ENCODE data around the gene ARPC1A. TPM values are rescaled to one million over a fixed set of nuclear protein-coding genes. Genes with fewer than 3 reads are reported as not detected.

ARPC1A gene
- total RNA-seq, 1 experiment from 2014 or later: 183 TPM

DNA sequence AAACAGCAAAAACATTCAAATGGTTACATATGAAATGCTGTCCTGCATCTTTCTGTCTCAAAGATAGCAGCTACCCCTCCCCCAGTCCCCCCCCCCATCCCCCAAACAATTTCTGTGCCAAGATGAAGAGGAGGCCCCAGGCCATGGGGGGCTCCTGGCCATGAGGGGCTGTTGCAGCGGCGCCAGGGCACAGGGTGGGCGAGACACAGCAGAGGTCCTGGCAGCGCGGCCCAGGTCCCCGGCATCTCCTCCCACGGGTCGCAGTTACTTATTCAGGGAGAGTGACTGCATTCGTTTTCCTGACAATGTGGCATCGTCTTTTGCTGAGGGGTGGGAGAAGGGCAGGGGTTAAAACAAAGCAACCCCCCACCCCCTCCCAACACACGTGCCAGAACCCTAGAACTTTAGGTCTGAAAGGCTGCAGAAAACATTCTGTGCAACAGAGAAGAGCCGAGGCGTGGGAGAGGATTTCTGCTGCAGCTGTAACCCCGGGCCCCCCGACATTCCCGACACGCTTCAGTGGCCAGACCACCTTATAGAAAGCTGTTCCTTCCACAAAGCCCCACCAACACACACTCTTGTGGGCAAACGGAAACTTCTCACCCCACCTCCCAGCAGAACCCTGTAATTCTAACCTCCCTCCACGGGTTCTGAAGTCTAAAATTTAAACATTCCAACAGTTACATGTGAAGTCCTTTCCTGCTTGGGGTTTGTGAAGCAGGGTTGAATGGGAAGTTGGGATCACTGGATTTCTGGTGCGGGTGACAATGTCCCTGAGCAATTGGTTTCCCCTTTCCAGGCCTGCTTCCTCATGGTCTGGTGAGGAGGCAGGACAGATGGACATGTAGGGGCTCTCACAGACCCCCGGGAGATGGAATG is 71.0 kb downstream of the ARPC1A start:
- Histone ChIP-seq H3K4me3 (ENCODE audit: low read length) (no peak overlapping the region), H3K27me3 (ENCODE audit: low read length) (no peaks in the 10 kb centered on the region), H3K9me2 (replicated peaks; ENCODE audit: low read length) (no peaks in the 10 kb centered on the region), H3K27ac (ENCODE audit: low read length) (no peak overlapping the region), H3F3A (ENCODE audit: low read length, unreplicated experiment) (no peaks in the 10 kb centered on the region), H3K9ac (ENCODE audit: low read length) (no peak overlapping the region), H3K36me3 (ENCODE audit: low read depth, low read length) (peaks cover 22% of the 10 kb centered on the region), H3K79me2 (ENCODE audit: low read length) (no peaks in the 10 kb centered on the region), H2AFZ (ENCODE audit: low read length) (no peak overlapping the region), H3K4me1 (ENCODE audit: insufficient read depth, low read length) (no peaks in the 10 kb centered on the region), H4K20me1 (ENCODE audit: low read length) (0 out of 2 replicates have a peak, but pooled peaks cover 2% of the 10 kb centered on the region), H3K9me3 (ENCODE audit: low read length) (no peaks in the 10 kb centered on the region), H3K4me2 (ENCODE audit: low read length) (no peak overlapping the region)
- TF ChIP-seq CTCF (conservative IDR thresholded peaks at IDR 0.05; ENCODE audit: low read depth, low read length): no peak
- TF ChIP-seq EZH2 (IDR thresholded peaks at IDR 0.05; ENCODE audit: low read length, unreplicated experiment): no peak
- TF ChIP-seq EZH2phosphoT487 (IDR thresholded peaks at IDR 0.05; ENCODE audit: borderline replicate concordance, low read length): no peak
- no peak for DNase-seq
- CTCF ChIA-PET: interaction anchor here (0.6 kb wide), 1 partner anchor 183 kb away, joined by 3 read pairs; no protein-coding TSS in a partner anchor
- POLR2A ChIA-PET (ENCODE audit: unreplicated experiment): no interaction called here
- ATAC-seq: no peak
- BruUV-seq (replicated peaks): TSS peak; percentile 5
- intact Hi-C loops (cut with micrococcal nuclease): no loop called here

DNA sequence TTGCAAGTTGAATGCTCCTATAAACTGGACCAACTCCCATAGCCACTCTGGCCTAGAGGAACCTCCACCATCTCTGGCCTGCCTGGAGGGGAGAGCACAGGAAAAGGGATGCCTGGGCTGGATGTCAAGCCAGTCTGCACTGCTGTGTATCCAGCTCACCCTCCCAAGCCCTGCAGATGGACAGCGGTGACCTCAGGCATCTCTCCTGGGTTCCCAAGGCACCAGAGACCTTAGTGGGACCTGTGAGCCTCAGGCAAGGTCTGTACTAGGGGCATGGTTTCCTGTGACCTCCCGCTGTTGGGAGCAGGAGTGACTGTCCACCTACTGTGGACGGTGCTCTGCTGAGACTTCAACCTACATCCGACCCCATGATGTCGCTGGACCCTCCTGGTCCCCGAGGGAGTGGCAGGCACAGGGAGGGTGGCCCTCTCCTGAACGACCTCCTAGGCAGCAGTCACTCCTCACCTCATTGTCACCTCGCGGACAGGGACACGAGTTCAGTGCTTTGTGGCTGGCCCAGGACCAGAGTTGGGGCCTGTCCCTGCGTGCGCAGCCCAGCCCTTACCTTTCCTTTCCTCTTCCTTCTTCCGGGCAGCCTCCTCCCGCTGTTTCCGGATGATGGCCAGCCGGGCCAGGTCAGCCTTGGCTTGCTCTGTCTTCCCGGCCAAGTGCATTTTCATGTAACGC is 71.7 kb downstream of the ARPC1A start:
- H4K20me1 ChIP-seq (ENCODE audit: low read length): 0 out of 2 replicates have a peak, but pooled peaks cover 2% of the 10 kb centered on the region
- no peaks in the 10 kb centered on the region for H3K4me1 ChIP-seq (ENCODE audit: insufficient read depth, low read length)
- H3K27me3 ChIP-seq (ENCODE audit: low read length): no peaks in the 10 kb centered on the region
- BruUV-seq (replicated peaks): no TSS peak
- H3K9me2 ChIP-seq (replicated peaks; ENCODE audit: low read length): no peaks in the 10 kb centered on the region
- no peak for DNase-seq
- H3K9me3 ChIP-seq (ENCODE audit: low read length): no peaks in the 10 kb centered on the region
- H3K79me2 ChIP-seq (ENCODE audit: low read length): no peaks in the 10 kb centered on the region
- TF ChIP-seq CTCF (conservative IDR thresholded peaks at IDR 0.05; ENCODE audit: low read depth, low read length) (no peak), EZH2phosphoT487 (IDR thresholded peaks at IDR 0.05; ENCODE audit: borderline replicate concordance, low read length) (no peak), EZH2 (IDR thresholded peaks at IDR 0.05; ENCODE audit: low read length, unreplicated experiment) (no peak)
- H3K4me3 ChIP-seq (ENCODE audit: low read length): no peak overlapping the region
- no peak overlapping the region for H2AFZ ChIP-seq (ENCODE audit: low read length)
- intact Hi-C loops (cut with micrococcal nuclease): no loop called here
- H3F3A ChIP-seq (ENCODE audit: low read length, unreplicated experiment): no peaks in the 10 kb centered on the region
- H3K36me3 ChIP-seq (ENCODE audit: low read depth, low read length): peaks cover 22% of the 10 kb centered on the region
- ChIA-PET POLR2A (ENCODE audit: unreplicated experiment) (no interaction called here), CTCF (interaction anchor here (0.6 kb wide), 1 partner anchor 184 kb away, joined by 3 read pairs; no protein-coding TSS in a partner anchor)
- H3K27ac ChIP-seq (ENCODE audit: low read length): no peak overlapping the region
- ATAC-seq: peak; percentile 6
- H3K4me2 ChIP-seq (ENCODE audit: low read length): no peak overlapping the region
- H3K9ac ChIP-seq (ENCODE audit: low read length): no peak overlapping the region
